ENCODE measurements around the gene RANGAP1. TPM values are rescaled to one million over a fixed set of nuclear protein-coding genes. Genes with fewer than 3 reads are reported as not detected.

RANGAP1 gene
- total and polyA plus RNA-seq, 2 of the 13 experiments (the other 11 are each of a cell fraction or from before 2014, with no cell fraction given) = 51.8 to 83.9 TPM

DNA sequence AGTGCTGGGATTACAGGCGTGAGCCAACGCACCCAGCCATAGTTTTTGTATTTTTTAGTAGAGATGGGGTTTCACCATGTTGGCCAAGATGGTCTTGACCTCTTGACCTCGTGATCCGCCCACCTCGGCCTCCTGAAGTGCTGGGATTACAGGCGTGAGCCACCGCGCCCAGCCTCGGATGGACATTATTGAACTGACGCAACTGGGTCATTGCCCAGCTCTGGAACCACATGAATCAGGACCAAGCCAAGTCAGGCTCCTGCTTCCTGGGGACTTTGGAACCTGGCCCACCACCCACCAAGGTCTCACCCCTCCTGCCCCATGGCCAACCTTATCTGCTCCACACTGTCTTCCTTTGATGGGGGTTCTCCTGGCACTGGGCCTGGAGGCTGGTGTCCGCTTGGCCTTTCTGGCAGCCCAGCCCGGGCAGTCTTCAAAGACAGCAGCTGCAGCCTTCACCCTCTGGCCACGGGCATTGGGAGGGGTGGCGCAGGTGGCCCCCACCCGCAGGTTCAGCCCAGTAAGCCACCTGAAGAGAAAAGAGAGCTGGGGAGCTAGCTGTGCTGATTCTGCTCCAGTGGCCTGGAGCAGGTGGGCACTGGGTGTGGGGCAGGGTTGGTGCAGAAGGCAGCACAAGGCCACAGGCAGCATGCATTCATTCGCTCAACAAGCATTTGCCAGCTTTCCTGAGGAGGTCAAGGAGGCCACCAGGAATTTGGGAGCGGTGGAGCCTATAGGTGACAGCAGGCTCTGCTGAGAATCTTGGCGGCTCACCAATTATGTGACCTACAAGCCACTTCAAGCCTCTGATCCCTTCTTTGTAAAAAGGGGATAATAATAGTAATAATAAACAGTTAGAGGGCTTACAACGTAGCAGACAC lies 50.9 kb downstream of the RANGAP1 start (continued):
- TF ChIP-seq, protein P1, sequence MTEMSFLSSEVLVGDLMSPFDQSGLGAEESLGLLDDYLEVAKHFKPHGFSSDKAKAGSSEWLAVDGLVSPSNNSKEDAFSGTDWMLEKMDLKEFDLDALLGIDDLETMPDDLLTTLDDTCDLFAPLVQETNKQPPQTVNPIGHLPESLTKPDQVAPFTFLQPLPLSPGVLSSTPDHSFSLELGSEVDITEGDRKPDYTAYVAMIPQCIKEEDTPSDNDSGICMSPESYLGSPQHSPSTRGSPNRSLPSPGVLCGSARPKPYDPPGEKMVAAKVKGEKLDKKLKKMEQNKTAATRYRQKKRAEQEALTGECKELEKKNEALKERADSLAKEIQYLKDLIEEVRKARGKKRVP (CRISPR knock-in tag; IDR thresholded peaks at IDR 0.05) = peak in 1 of 2 experiments; percentile 94; a peak in 2 of 4 replicates
- TF ChIP-seq, protein P2, sequence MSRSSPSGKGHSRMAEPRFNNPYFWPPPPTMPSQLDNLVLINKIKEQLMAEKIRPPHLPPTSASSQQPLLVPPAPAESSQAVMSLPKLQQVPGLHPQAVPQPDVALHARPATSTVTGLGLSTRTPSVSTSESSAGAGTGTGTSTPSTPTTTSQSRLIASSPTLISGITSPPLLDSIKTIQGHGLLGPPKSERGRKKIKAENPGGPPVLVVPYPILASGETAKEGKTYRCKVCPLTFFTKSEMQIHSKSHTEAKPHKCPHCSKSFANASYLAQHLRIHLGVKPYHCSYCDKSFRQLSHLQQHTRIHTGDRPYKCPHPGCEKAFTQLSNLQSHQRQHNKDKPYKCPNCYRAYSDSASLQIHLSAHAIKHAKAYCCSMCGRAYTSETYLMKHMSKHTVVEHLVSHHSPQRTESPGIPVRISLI (CRISPR knock-in tag; IDR thresholded peaks at IDR 0.05; ENCODE audit: borderline replicate concordance) = no peak
- TF ChIP-seq ZNF619 (CRISPR knock-in tag; IDR thresholded peaks at IDR 0.05) = 0 out of 2 replicates have a peak, but pooled peaks have one; percentile 45
- peak; percentile 38; the same call in 1 of the 2 replicates for TF ChIP-seq IRF2 (CRISPR knock-in tag; IDR thresholded peaks at IDR 0.05)
- 0 out of 2 replicates have a peak, but pooled peaks have one; percentile 47 for TF ChIP-seq KAT8 (CRISPR knock-in tag; IDR thresholded peaks at IDR 0.05)
- no peak for TF ChIP-seq PCBP2 (optimal IDR thresholded peaks at IDR 0.05; ENCODE audit: low read depth, low read length, poor library complexity, severe bottlenecking)
- TF ChIP-seq PRMT3 (CRISPR knock-in tag; IDR thresholded peaks at IDR 0.05; ENCODE audit: borderline replicate concordance, low read depth) = no peak
- TF ChIP-seq, protein P3, sequence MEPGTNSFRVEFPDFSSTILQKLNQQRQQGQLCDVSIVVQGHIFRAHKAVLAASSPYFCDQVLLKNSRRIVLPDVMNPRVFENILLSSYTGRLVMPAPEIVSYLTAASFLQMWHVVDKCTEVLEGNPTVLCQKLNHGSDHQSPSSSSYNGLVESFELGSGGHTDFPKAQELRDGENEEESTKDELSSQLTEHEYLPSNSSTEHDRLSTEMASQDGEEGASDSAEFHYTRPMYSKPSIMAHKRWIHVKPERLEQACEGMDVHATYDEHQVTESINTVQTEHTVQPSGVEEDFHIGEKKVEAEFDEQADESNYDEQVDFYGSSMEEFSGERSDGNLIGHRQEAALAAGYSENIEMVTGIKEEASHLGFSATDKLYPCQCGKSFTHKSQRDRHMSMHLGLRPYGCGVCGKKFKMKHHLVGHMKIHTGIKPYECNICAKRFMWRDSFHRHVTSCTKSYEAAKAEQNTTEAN (CRISPR knock-in tag; conservative IDR thresholded peaks at IDR 0.05) = no peak; the same call in 1 of the 2 replicates
- no peak for TF ChIP-seq TCF7 (IDR thresholded peaks at IDR 0.05; ENCODE audit: low read depth)
- no peak for TF ChIP-seq ZNF530 (CRISPR knock-in tag; IDR thresholded peaks at IDR 0.05; ENCODE audit: low read depth)
- TF ChIP-seq, protein P4, sequence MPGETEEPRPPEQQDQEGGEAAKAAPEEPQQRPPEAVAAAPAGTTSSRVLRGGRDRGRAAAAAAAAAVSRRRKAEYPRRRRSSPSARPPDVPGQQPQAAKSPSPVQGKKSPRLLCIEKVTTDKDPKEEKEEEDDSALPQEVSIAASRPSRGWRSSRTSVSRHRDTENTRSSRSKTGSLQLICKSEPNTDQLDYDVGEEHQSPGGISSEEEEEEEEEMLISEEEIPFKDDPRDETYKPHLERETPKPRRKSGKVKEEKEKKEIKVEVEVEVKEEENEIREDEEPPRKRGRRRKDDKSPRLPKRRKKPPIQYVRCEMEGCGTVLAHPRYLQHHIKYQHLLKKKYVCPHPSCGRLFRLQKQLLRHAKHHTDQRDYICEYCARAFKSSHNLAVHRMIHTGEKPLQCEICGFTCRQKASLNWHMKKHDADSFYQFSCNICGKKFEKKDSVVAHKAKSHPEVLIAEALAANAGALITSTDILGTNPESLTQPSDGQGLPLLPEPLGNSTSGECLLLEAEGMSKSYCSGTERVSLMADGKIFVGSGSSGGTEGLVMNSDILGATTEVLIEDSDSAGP (CRISPR knock-in tag; IDR thresholded peaks at IDR 0.05; ENCODE audit: borderline replicate concordance) = peak; percentile 69; the same call in 1 of the 2 replicates
- TF ChIP-seq, protein P5, sequence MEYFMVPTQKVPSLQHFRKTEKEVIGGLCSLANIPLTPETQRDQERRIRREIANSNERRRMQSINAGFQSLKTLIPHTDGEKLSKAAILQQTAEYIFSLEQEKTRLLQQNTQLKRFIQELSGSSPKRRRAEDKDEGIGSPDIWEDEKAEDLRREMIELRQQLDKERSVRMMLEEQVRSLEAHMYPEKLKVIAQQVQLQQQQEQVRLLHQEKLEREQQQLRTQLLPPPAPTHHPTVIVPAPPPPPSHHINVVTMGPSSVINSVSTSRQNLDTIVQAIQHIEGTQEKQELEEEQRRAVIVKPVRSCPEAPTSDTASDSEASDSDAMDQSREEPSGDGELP (IDR thresholded peaks at IDR 0.05; ENCODE audit: borderline replicate concordance, low read depth) = peak; percentile 30; the same call in 1 of the 2 replicates
- no peak for TF ChIP-seq TOE1 (CRISPR knock-in tag; IDR thresholded peaks at IDR 0.05)
- TF ChIP-seq ZNF781 (CRISPR knock-in tag; IDR thresholded peaks at IDR 0.05; ENCODE audit: borderline replicate concordance, not compliant biosample characterization) = peak; percentile 49
- no peak for TF ChIP-seq POLR2G (IDR thresholded peaks at IDR 0.05; ENCODE audit: low read depth, low read length)
- TF ChIP-seq, protein P6, sequence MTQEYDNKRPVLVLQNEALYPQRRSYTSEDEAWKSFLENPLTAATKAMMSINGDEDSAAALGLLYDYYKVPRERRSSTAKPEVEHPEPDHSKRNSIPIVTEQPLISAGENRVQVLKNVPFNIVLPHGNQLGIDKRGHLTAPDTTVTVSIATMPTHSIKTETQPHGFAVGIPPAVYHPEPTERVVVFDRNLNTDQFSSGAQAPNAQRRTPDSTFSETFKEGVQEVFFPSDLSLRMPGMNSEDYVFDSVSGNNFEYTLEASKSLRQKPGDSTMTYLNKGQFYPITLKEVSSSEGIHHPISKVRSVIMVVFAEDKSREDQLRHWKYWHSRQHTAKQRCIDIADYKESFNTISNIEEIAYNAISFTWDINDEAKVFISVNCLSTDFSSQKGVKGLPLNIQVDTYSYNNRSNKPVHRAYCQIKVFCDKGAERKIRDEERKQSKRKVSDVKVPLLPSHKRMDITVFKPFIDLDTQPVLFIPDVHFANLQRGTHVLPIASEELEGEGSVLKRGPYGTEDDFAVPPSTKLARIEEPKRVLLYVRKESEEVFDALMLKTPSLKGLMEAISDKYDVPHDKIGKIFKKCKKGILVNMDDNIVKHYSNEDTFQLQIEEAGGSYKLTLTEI (CRISPR knock-in tag; conservative IDR thresholded peaks at IDR 0.05) = no peak
- TF ChIP-seq, protein P7, sequence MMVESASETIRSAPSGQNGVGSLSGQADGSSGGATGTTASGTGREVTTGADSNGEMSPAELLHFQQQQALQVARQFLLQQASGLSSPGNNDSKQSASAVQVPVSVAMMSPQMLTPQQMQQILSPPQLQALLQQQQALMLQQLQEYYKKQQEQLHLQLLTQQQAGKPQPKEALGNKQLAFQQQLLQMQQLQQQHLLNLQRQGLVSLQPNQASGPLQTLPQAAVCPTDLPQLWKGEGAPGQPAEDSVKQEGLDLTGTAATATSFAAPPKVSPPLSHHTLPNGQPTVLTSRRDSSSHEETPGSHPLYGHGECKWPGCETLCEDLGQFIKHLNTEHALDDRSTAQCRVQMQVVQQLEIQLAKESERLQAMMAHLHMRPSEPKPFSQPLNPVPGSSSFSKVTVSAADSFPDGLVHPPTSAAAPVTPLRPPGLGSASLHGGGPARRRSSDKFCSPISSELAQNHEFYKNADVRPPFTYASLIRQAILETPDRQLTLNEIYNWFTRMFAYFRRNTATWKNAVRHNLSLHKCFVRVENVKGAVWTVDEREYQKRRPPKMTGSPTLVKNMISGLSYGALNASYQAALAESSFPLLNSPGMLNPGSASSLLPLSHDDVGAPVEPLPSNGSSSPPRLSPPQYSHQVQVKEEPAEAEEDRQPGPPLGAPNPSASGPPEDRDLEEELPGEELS (CRISPR knock-in tag; IDR thresholded peaks at IDR 0.05) = peak; percentile 26; the same call in 1 of the 2 replicates
